Activated CD8-positive, alpha-beta memory T cell treated with anti-CD3 and anti-CD28 coated beads, Interleukin-2, amount 10 ng/mL, durations not matched to agents 7 days and 5 days (primary cell): Measurements from ENCODE around the gene PPM1H. TPM values are rescaled to one million over a fixed set of nuclear protein-coding genes. Genes with fewer than 3 reads are reported as not detected.
"Not testable (repeated sequence)": the region's sequence is repeated elsewhere in the genome, so short reads cannot be mapped to it uniquely, and the experiment has no call there.

ENCODE experiments used
- ATAC-seq: fragments of 150-1000 bp; cut with Tn5 transposase; one replicate; pipeline ENCODE4 v1.10.0; 2021; ENCODE audit warnings: moderate library complexity
- CTCF ChIA-PET: fragments of 350-600 bp; sonication (Branson Sonifier 250); formaldehyde crosslinking; loops from one replicate; lab custom pipeline; 2021; ENCODE audit warnings: antibody characterized with exemption; lab: Charles Lee
- DNase-seq: peaks from one replicate; pipeline ENCODE4 v3.0.0-alpha.2; 2020
- H3K27ac Mint-ChIP-seq: one replicate; pipeline ENCODE4 v1.8.0; 2021; ENCODE audit warnings: mild to moderate bottlenecking, mixed read lengths
- H3K27me3 Mint-ChIP-seq: one replicate; pipeline ENCODE4 v1.8.0; 2021; ENCODE audit warnings: mixed read lengths
- H3K36me3 Mint-ChIP-seq: one replicate; pipeline ENCODE4 v1.8.0; 2021; ENCODE audit warnings: mild to moderate bottlenecking, mixed read lengths
- H3K4me1 Mint-ChIP-seq: one replicate; pipeline ENCODE4 v1.8.0; 2021; ENCODE audit warnings: mixed read lengths
- H3K4me3 Mint-ChIP-seq: one replicate; pipeline ENCODE4 v1.8.0; 2021; ENCODE audit warnings: mild to moderate bottlenecking, moderate library complexity, mixed read lengths
- H3K9me3 Mint-ChIP-seq: one replicate; pipeline ENCODE4 v1.8.0; 2022; ENCODE audit warnings: low read depth, mixed read lengths
- total RNA-seq, 2 experiments: library from RNA; stranded (reverse); gene quantifications; one replicate each; pipeline ENCODE4 v1.2.3, GENCODE V29; 2021

The PPM1H gene
- total RNA-seq, 2 experiments from 2014 or later: 0.32 to 0.68 TPM

- H3K4me1 Mint-ChIP-seq: peaks cover 9% of the 10 kb centered on the region
- no peaks in the 10 kb centered on the region for H3K9me3 Mint-ChIP-seq
- DNase-seq (no peak), ATAC-seq (no peak)
- CTCF ChIA-PET: no interaction called here
- H3K27me3 Mint-ChIP-seq: peaks cover 2% of the 10 kb centered on the region
- no peak overlapping the region for H3K4me3 Mint-ChIP-seq
- no peaks in the 10 kb centered on the region for H3K36me3 Mint-ChIP-seq
- H3K27ac Mint-ChIP-seq: no peak overlapping the region
Measured at GRCh38 chr12:62766496-62766895, 168.5 kb downstream of the PPM1H start.

- Mint-ChIP-seq H3K9me3 (no peaks in the 10 kb centered on the region), H3K4me3 (no peak overlapping the region), H3K4me1 (peaks cover 26% of the 10 kb centered on the region), H3K36me3 (no peaks in the 10 kb centered on the region), H3K27me3 (peaks cover 4% of the 10 kb centered on the region), H3K27ac (no peak overlapping the region)
- CTCF ChIA-PET: no interaction called here
- ATAC-seq: no peak
- DNase-seq: no peak
Measured at GRCh38 chr12:62763861-62764645, 170.9 kb downstream of the PPM1H start.

- Mint-ChIP-seq H3K4me1 (peaks cover 34% of the 10 kb centered on the region), H3K27me3 (peaks cover 4% of the 10 kb centered on the region), H3K36me3 (no peaks in the 10 kb centered on the region), H3K27ac (no peak overlapping the region), H3K4me3 (no peak overlapping the region), H3K9me3 (no peaks in the 10 kb centered on the region)
- DNase-seq (no peak), ATAC-seq (no peak)
- CTCF ChIA-PET: no interaction called here
Measured at GRCh38 chr12:62763312-62763711, 171.6 kb downstream of the PPM1H start.

GRCh38 chr12:62762645-62763044, 172.3 kb downstream of the PPM1H start:
- CTCF ChIA-PET: no interaction called here
- DNase-seq (no peak), ATAC-seq (no peak)
- Mint-ChIP-seq H3K27ac (no peak overlapping the region), H3K9me3 (no peaks in the 10 kb centered on the region), H3K4me1 (peaks cover 31% of the 10 kb centered on the region), H3K4me3 (no peak overlapping the region), H3K27me3 (peaks cover 4% of the 10 kb centered on the region), H3K36me3 (no peaks in the 10 kb centered on the region)

GRCh38 chr12:62761658-62762057, 173.3 kb downstream of the PPM1H start:
- CTCF ChIA-PET: no interaction called here
- Mint-ChIP-seq H3K27ac (no peak overlapping the region), H3K9me3 (no peaks in the 10 kb centered on the region), H3K27me3 (peaks cover 4% of the 10 kb centered on the region), H3K36me3 (no peaks in the 10 kb centered on the region), H3K4me1 (peaks cover 33% of the 10 kb centered on the region), H3K4me3 (no peak overlapping the region)
- no peak for ATAC-seq
- no peak for DNase-seq

GRCh38 chr12:62760779-62761178, 174.2 kb downstream of the PPM1H start:
- CTCF ChIA-PET: no interaction called here
- no peaks in the 10 kb centered on the region for H3K9me3 Mint-ChIP-seq
- DNase-seq (no peak), ATAC-seq (peak; percentile 69)
- peaks cover 33% of the 10 kb centered on the region for H3K4me1 Mint-ChIP-seq
- no peak overlapping the region for H3K27ac Mint-ChIP-seq
- H3K27me3 Mint-ChIP-seq: peaks cover 4% of the 10 kb centered on the region
- no peak overlapping the region for H3K4me3 Mint-ChIP-seq
- no peaks in the 10 kb centered on the region for H3K36me3 Mint-ChIP-seq

- peak overlapping the region; percentile 26 for H3K27ac Mint-ChIP-seq
- H3K9me3 Mint-ChIP-seq: not testable (repeated sequence)
Measured at GRCh38 chr12:62760341-62760740, 174.6 kb downstream of the PPM1H start.

GRCh38 chr12:62758216-62758615, 176.7 kb downstream of the PPM1H start:
- Mint-ChIP-seq H3K9me3 (no peaks in the 10 kb centered on the region), H3K4me3 (no peak overlapping the region), H3K36me3 (no peaks in the 10 kb centered on the region), H3K27ac (no peak overlapping the region), H3K27me3 (peaks cover 12% of the 10 kb centered on the region), H3K4me1 (peaks cover 33% of the 10 kb centered on the region)
- CTCF ChIA-PET: no interaction called here
- DNase-seq (no peak), ATAC-seq (peak; percentile 61)

More at GRCh38 chr12:62760341-62760740, 174.6 kb downstream of the PPM1H start:
- CTCF ChIA-PET, ATAC-seq, H3K36me3 Mint-ChIP-seq, DNase-seq, H3K4me3 Mint-ChIP-seq, H3K27me3 Mint-ChIP-seq: not testable (repeated sequence)
- peaks cover 33% of the 10 kb centered on the region for H3K4me1 Mint-ChIP-seq

GRCh38 chr12:62757048-62757447, 177.9 kb downstream of the PPM1H start:
- Mint-ChIP-seq H3K36me3 (no peaks in the 10 kb centered on the region), H3K4me1 (peaks cover 33% of the 10 kb centered on the region), H3K27ac (no peak overlapping the region), H3K9me3 (no peaks in the 10 kb centered on the region), H3K27me3 (peaks cover 18% of the 10 kb centered on the region), H3K4me3 (no peak overlapping the region)
- ATAC-seq (no peak), DNase-seq (no peak)
- CTCF ChIA-PET: no interaction called here

GRCh38 chr12:62754706-62755105, 180.2 kb downstream of the PPM1H start:
- CTCF ChIA-PET: no interaction called here

GRCh38 chr12:62751810-62752155, 183.2 kb downstream of the PPM1H start:
- ATAC-seq (no peak), DNase-seq (no peak)
- H3K27ac Mint-ChIP-seq: no peak overlapping the region
- no peak overlapping the region for H3K4me3 Mint-ChIP-seq
- peaks cover 31% of the 10 kb centered on the region for H3K27me3 Mint-ChIP-seq
- CTCF ChIA-PET: no interaction called here
- H3K9me3 Mint-ChIP-seq: no peaks in the 10 kb centered on the region
- H3K36me3 Mint-ChIP-seq: no peaks in the 10 kb centered on the region
- H3K4me1 Mint-ChIP-seq: no peaks in the 10 kb centered on the region

More at GRCh38 chr12:62754706-62755105, 180.2 kb downstream of the PPM1H start:
- Mint-ChIP-seq H3K4me3 (no peak overlapping the region), H3K9me3 (no peaks in the 10 kb centered on the region), H3K36me3 (no peaks in the 10 kb centered on the region), H3K4me1 (peaks cover 20% of the 10 kb centered on the region), H3K27me3 (peaks cover 34% of the 10 kb centered on the region), H3K27ac (no peak overlapping the region)
- ATAC-seq (no peak), DNase-seq (no peak)

- CTCF ChIA-PET: no interaction called here
- DNase-seq (no peak), ATAC-seq (no peak)
- no peak overlapping the region for H3K4me3 Mint-ChIP-seq
- H3K27me3 Mint-ChIP-seq: peaks cover 31% of the 10 kb centered on the region
- H3K36me3 Mint-ChIP-seq: peaks cover 1% of the 10 kb centered on the region
- H3K4me1 Mint-ChIP-seq: no peaks in the 10 kb centered on the region
- no peaks in the 10 kb centered on the region for H3K9me3 Mint-ChIP-seq
- no peak overlapping the region for H3K27ac Mint-ChIP-seq
Measured at GRCh38 chr12:62750941-62751809, 183.8 kb downstream of the PPM1H start.

GRCh38 chr12:62749586-62749985, 185.4 kb downstream of the PPM1H start:
- H3K4me3 Mint-ChIP-seq: no peak overlapping the region
- CTCF ChIA-PET: interaction anchor here (0.7 kb wide), 1 partner anchor 46 kb away, joined by 3 read pairs; no protein-coding TSS in a partner anchor
- peaks cover 2% of the 10 kb centered on the region for H3K36me3 Mint-ChIP-seq
- DNase-seq (no peak), ATAC-seq (no peak)
- peaks cover 9% of the 10 kb centered on the region for H3K4me1 Mint-ChIP-seq
- no peak overlapping the region for H3K27ac Mint-ChIP-seq
- H3K27me3 Mint-ChIP-seq: peaks cover 31% of the 10 kb centered on the region
- no peaks in the 10 kb centered on the region for H3K9me3 Mint-ChIP-seq
